ENCODE data around the gene THAP7. TPM values are rescaled to one million over a fixed set of nuclear protein-coding genes. Genes with fewer than 3 reads are reported as not detected.

The THAP7 gene
- total and polyA plus RNA-seq, 2 of the 13 experiments (the other 11 are each of a cell fraction or from before 2014, with no cell fraction given), result 13.0 to 25.5 TPM

GRCh38 chr22:20949698-20950183, 52.2 kb downstream of the THAP7 start:
- peak; percentile 65 for ATAC-seq
- BruUV-seq (replicated peaks), result no TSS peak
- FAIRE-seq, result peak; percentile 91
- Histone ChIP-seq H3K36me3 (replicated peaks in 1 of 2; ENCODE audit: control insufficient read depth in 1 of 2, insufficient read depth in 2 of 2, low read length in 2 of 2) (peaks cover 6 to 34% of the 10 kb centered on the region in 2 experiments), H4K20me1 (ENCODE audit: insufficient read depth, low read length) (peaks cover 42% of the 10 kb centered on the region), H3K27ac (ENCODE audit: extremely low read length, insufficient read depth, low read length) (peak overlapping the region; percentile 82), H3K4me3 (replicated peaks in 1 of 3; ENCODE audit: insufficient read depth in 1 of 3, low read depth in 2 of 3, low read length in 3 of 3) (peak overlapping the region in 1 of 3 experiments; percentile 46; a peak in 2 of 6 replicates), H3K79me2 (ENCODE audit: insufficient read depth, low read length) (peaks cover 84% of the 10 kb centered on the region), H3K9me3 (ENCODE audit: low read length) (no peaks in the 10 kb centered on the region), H3K4me2 (ENCODE audit: low read depth, low read length) (peak overlapping the region; percentile 72), H3K27me3 (ENCODE audit: control insufficient read depth in 1 of 2, insufficient read depth in 2 of 2, low read length in 2 of 2) (no peaks in the 10 kb centered on the region), H2AFZ (ENCODE audit: low read length) (no peak overlapping the region), H3K9ac (ENCODE audit: insufficient read depth, low read depth, low read length) (peak overlapping the region; percentile 42), H3K4me1 (ENCODE audit: insufficient read depth, low read length) (peaks cover 100% of the 10 kb centered on the region)
- intact Hi-C loops (cut with micrococcal nuclease; ENCODE audit: unreplicated experiment), result loop anchor here (2.0 to 10.0 kb wide), 2 partner anchors 65 to 175 kb away; partner anchors contain the start of gene SERPIND1
- ChIA-PET POLR2A (interaction anchor here (0.8 to 5.0 kb wide), 4 partner anchors 33 to 175 kb away, joined by 3 to 14 read pairs (median 4); partner anchors contain the start of genes CRKL and P2RX6), CTCF (ENCODE audit: low intra/inter-chr PET ratio, low total read pairs) (no interaction called here)
- in situ Hi-C loops (cut with HindIII; ENCODE audit: extremely low pct_ligation_motif_present, low pct_unique_long_range_greater_than_20kb), result loop anchor here (5.0 kb wide), 1 partner anchor 32 kb away; the partner anchor contains the start of gene CRKL
- DNase-seq (ENCODE audit: low spot score), result peak; percentile 92
- 5% methylated on average over 13 of the region's 13 CpGs for WGBS (ENCODE audit: low lambda C conversion rate)
- TF ChIP-seq GLMP (CRISPR knock-in tag; IDR thresholded peaks at IDR 0.05; ENCODE audit: borderline replicate concordance) (no peak), TEF (CRISPR knock-in tag; IDR thresholded peaks at IDR 0.05) (no peak), PRDM4 (CRISPR knock-in tag; IDR thresholded peaks at IDR 0.05; ENCODE audit: borderline replicate concordance) (no peak), ZSCAN30 (CRISPR knock-in tag; IDR thresholded peaks at IDR 0.05) (no peak), CEBPG (CRISPR knock-in tag; IDR thresholded peaks at IDR 0.05) (peak; percentile 59), ZNF24 (IDR thresholded peaks at IDR 0.05) (no peak), SALL1 (CRISPR knock-in tag; IDR thresholded peaks at IDR 0.05) (peak; percentile 93), NFKB2 (CRISPR knock-in tag; IDR thresholded peaks at IDR 0.05; ENCODE audit: borderline replicate concordance) (no peak), SOX13 (IDR thresholded peaks at IDR 0.05) (no peak), SOX13 (CRISPR knock-in tag; conservative IDR thresholded peaks at IDR 0.05 in 1 of 2, IDR thresholded peaks at IDR 0.05 in 1 of 2) (peak in 1 of 2 experiments; percentile 80; a peak in 2 of 4 replicates), ZNF75D (CRISPR knock-in tag; IDR thresholded peaks at IDR 0.05; ENCODE audit: borderline replicate concordance) (no peak), ETV5 (CRISPR knock-in tag; IDR thresholded peaks at IDR 0.05; ENCODE audit: borderline replicate concordance) (peak; percentile 75; the same call in 1 of the 2 replicates), ZNF383 (CRISPR knock-in tag; IDR thresholded peaks at IDR 0.05; ENCODE audit: borderline replicate concordance) (no peak)
- TF ChIP-seq, protein P1, sequence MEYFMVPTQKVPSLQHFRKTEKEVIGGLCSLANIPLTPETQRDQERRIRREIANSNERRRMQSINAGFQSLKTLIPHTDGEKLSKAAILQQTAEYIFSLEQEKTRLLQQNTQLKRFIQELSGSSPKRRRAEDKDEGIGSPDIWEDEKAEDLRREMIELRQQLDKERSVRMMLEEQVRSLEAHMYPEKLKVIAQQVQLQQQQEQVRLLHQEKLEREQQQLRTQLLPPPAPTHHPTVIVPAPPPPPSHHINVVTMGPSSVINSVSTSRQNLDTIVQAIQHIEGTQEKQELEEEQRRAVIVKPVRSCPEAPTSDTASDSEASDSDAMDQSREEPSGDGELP (IDR thresholded peaks at IDR 0.05; ENCODE audit: borderline replicate concordance, low read depth), result peak; percentile 73; the same call in 1 of the 2 replicates
- TF ChIP-seq, protein P2, sequence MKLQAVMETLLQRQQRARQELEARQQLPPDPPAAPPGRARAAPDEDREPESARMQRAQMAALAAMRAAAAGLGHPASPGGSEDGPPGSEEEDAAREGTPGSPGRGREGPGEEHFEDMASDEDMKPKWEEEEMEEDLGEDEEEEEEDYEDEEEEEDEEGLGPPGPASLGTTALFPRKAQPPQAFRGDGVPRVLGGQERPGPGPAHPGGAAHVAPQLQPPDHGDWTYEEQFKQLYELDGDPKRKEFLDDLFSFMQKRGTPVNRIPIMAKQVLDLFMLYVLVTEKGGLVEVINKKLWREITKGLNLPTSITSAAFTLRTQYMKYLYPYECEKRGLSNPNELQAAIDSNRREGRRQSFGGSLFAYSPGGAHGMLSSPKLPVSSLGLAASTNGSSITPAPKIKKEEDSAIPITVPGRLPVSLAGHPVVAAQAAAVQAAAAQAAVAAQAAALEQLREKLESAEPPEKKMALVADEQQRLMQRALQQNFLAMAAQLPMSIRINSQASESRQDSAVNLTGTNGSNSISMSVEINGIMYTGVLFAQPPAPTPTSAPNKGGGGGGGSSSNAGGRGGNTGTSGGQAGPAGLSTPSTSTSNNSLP (IDR thresholded peaks at IDR 0.05; ENCODE audit: low read depth, low read length), result no peak
